ENCODE data around the gene ARL4A. TPM values are rescaled to one million over a fixed set of nuclear protein-coding genes. Genes with fewer than 3 reads are reported as not detected.

Gene ARL4A
- total RNA-seq = 100 to 1,000 TPM in 3 of 4 donors, 10 to 100 TPM in 1; 98.1 to 116 (median 112) TPM

- TF ChIP-seq CTCF (IDR thresholded peaks at IDR 0.05) (no peak), POLR2A (IDR thresholded peaks at IDR 0.05) (peak in 1 of 2 donors; percentile 88), POLR2AphosphoS5 (IDR thresholded peaks at IDR 0.05) (peak; percentile 32 to 87 (median 65)), EP300 (IDR thresholded peaks at IDR 0.05) (no peak)
- H3K27ac ChIP-seq = peak within 1 kb of the TSS; percentile 98
- 0% methylated on average over 62 of the region's 73 CpGs for WGBS
- no peaks in the 10 kb centered on the region for H3K9me3 ChIP-seq
- peak; percentile 99 to 100 for DNase-seq (ENCODE audit: low spot score in 2 of 2)
- H3K4me3 ChIP-seq = peak within 1 kb of the TSS; percentile 83
- peaks cover 33% of the 10 kb centered on the region for H3K4me1 ChIP-seq
- no peaks in the 10 kb centered on the region for H3K36me3 ChIP-seq
- H3K27me3 ChIP-seq = no peaks in the 10 kb centered on the region
These were observed at the start of gene ARL4A for GRCh38 chr7:12686891-12687717. ARL4A (plus strand) TSS chr7:12687633; CDS start chr7:12688255, 622 bp downstream.

- H3K4me1 ChIP-seq = peaks cover 21% of the 10 kb centered on the region
- no peaks in the 10 kb centered on the region for H3K9me3 ChIP-seq
- H3K4me3 ChIP-seq = no peak overlapping the region
- 41% methylated on average over 4 of the region's 4 CpGs for WGBS
- no peaks in the 10 kb centered on the region for H3K27me3 ChIP-seq
- no peak for DNase-seq (ENCODE audit: low spot score in 2 of 2)
- no peak for TF ChIP-seq POLR2AphosphoS5 (IDR thresholded peaks at IDR 0.05)
- TF ChIP-seq CTCF (IDR thresholded peaks at IDR 0.05) = no peak
- TF ChIP-seq POLR2A (IDR thresholded peaks at IDR 0.05) = no peak
- TF ChIP-seq EP300 (IDR thresholded peaks at IDR 0.05) = no peak
- H3K36me3 ChIP-seq = no peaks in the 10 kb centered on the region
- no peak overlapping the region for H3K27ac ChIP-seq
These were observed 49.4 kb upstream of the ARL4A start for GRCh38 chr7:12637819-12638592.

GRCh38 chr7:12638851-12639456 is 48.5 kb upstream of the ARL4A start:
- no peaks in the 10 kb centered on the region for H3K36me3 ChIP-seq
- H3K4me3 ChIP-seq = no peak overlapping the region
- peaks cover 21% of the 10 kb centered on the region for H3K4me1 ChIP-seq
- 17% methylated on average over 6 of the region's 6 CpGs for WGBS
- no peak for DNase-seq (ENCODE audit: low spot score in 2 of 2)
- no peak overlapping the region for H3K27ac ChIP-seq
- no peaks in the 10 kb centered on the region for H3K9me3 ChIP-seq
- TF ChIP-seq CTCF (IDR thresholded peaks at IDR 0.05) (peak; percentile 50 to 51), POLR2A (IDR thresholded peaks at IDR 0.05) (no peak), EP300 (IDR thresholded peaks at IDR 0.05) (no peak), POLR2AphosphoS5 (IDR thresholded peaks at IDR 0.05) (no peak)
- no peaks in the 10 kb centered on the region for H3K27me3 ChIP-seq

GRCh38 chr7:12640299-12641096 is 46.9 kb upstream of the ARL4A start:
- Histone ChIP-seq H3K27me3 (no peaks in the 10 kb centered on the region), H3K4me1 (peaks cover 21% of the 10 kb centered on the region), H3K4me3 (no peak overlapping the region), H3K36me3 (no peaks in the 10 kb centered on the region), H3K27ac (no peak overlapping the region), H3K9me3 (no peaks in the 10 kb centered on the region)
- WGBS = 80% methylated on average over 7 of the region's 7 CpGs
- DNase-seq (ENCODE audit: low spot score in 2 of 2) = no peak
- TF ChIP-seq EP300 (IDR thresholded peaks at IDR 0.05) (no peak), POLR2AphosphoS5 (IDR thresholded peaks at IDR 0.05) (no peak), POLR2A (IDR thresholded peaks at IDR 0.05) (no peak), CTCF (IDR thresholded peaks at IDR 0.05) (no peak)
